MG63 (cell line): Measurements from ENCODE around the gene NOS1AP. TPM values are rescaled to one million over a fixed set of nuclear protein-coding genes. Genes with fewer than 3 reads are reported as not detected.

Source experiments
- DNase-seq: peaks from one replicate; pipeline ENCODE4 v3.0.0-alpha.2; 2020
- H3K27me3 ChIP-seq: fragments of 250-450 bp; sonication (Bioruptor Pico); 2 replicates; pipeline ENCODE4 v1.5.1; 2020; ENCODE audit warnings: mild to moderate bottlenecking, moderate library complexity
- H3K36me3 ChIP-seq: fragments of 250-450 bp; sonication (Bioruptor Pico); 2 replicates; pipeline ENCODE4 v1.5.1; 2020; ENCODE audit warnings: mild to moderate bottlenecking, moderate library complexity
- H3K4me3 ChIP-seq: fragments of 250-450 bp; sonication (Bioruptor Pico); 2 replicates; pipeline ENCODE4 v1.5.1; 2020; ENCODE audit warnings: mild to moderate bottlenecking, moderate library complexity
- H3K9me3 ChIP-seq: fragments of 250-450 bp; sonication (Bioruptor Pico); 2 replicates; pipeline ENCODE4 v1.5.1; 2020; ENCODE audit warnings: mild to moderate bottlenecking, moderate library complexity
- total RNA-seq: library from RNA; depleted of rRNA; stranded (reverse); fragments of >200 nt; shearing (Covaris generic); gene quantifications from 2 replicates; pipeline ENCODE4 v1.2.3, GENCODE V29; 2014; ENCODE audit warnings: low replicate concordance

NOS1AP gene
- total RNA-seq, 1 experiment from 2014 or later = not detected

GRCh38 chr1:162138112-162138511 is 68.6 kb downstream of the NOS1AP start:
- H3K36me3 ChIP-seq = no peaks in the 10 kb centered on the region
- DNase-seq = no peak
- H3K9me3 ChIP-seq = no peaks in the 10 kb centered on the region
- no peak overlapping the region for H3K4me3 ChIP-seq
- H3K27me3 ChIP-seq = no peaks in the 10 kb centered on the region

- H3K36me3 ChIP-seq = no peaks in the 10 kb centered on the region
- no peak overlapping the region for H3K4me3 ChIP-seq
Measured at GRCh38 chr1:162138599-162139181, 69.2 kb downstream of the NOS1AP start.

GRCh38 chr1:162139211-162139610 is 69.7 kb downstream of the NOS1AP start:
- DNase-seq = no peak
- Histone ChIP-seq H3K27me3 (no peaks in the 10 kb centered on the region), H3K9me3 (no peaks in the 10 kb centered on the region), H3K36me3 (no peaks in the 10 kb centered on the region), H3K4me3 (no peak overlapping the region)

More at GRCh38 chr1:162138599-162139181, 69.2 kb downstream of the NOS1AP start:
- no peak for DNase-seq
- Histone ChIP-seq H3K9me3 (no peaks in the 10 kb centered on the region), H3K27me3 (no peaks in the 10 kb centered on the region)

- no peaks in the 10 kb centered on the region for H3K27me3 ChIP-seq
- no peak overlapping the region for H3K4me3 ChIP-seq
- DNase-seq = no peak
- no peaks in the 10 kb centered on the region for H3K36me3 ChIP-seq
- no peaks in the 10 kb centered on the region for H3K9me3 ChIP-seq
Measured at GRCh38 chr1:162141281-162142054, 72.0 kb downstream of the NOS1AP start.

- no peaks in the 10 kb centered on the region for H3K9me3 ChIP-seq
- DNase-seq = no peak
- no peaks in the 10 kb centered on the region for H3K27me3 ChIP-seq
- no peaks in the 10 kb centered on the region for H3K36me3 ChIP-seq
- no peak overlapping the region for H3K4me3 ChIP-seq
Measured at GRCh38 chr1:162142968-162143367, 73.5 kb downstream of the NOS1AP start.

GRCh38 chr1:162144268-162144667 is 74.8 kb downstream of the NOS1AP start:
- H3K4me3 ChIP-seq = no peak overlapping the region
- no peaks in the 10 kb centered on the region for H3K36me3 ChIP-seq
- no peak for DNase-seq
- no peaks in the 10 kb centered on the region for H3K27me3 ChIP-seq
- H3K9me3 ChIP-seq = no peaks in the 10 kb centered on the region

- no peak for DNase-seq
- Histone ChIP-seq H3K9me3 (no peaks in the 10 kb centered on the region), H3K36me3 (no peaks in the 10 kb centered on the region), H3K27me3 (no peaks in the 10 kb centered on the region), H3K4me3 (no peak overlapping the region)
Measured at GRCh38 chr1:162144853-162145252, 75.4 kb downstream of the NOS1AP start.

GRCh38 chr1:162145280-162145965 is 75.9 kb downstream of the NOS1AP start:
- H3K4me3 ChIP-seq = no peak overlapping the region
- DNase-seq = no peak
- H3K9me3 ChIP-seq = no peaks in the 10 kb centered on the region
- H3K27me3 ChIP-seq = no peaks in the 10 kb centered on the region
- H3K36me3 ChIP-seq = no peaks in the 10 kb centered on the region

- Histone ChIP-seq H3K27me3 (no peaks in the 10 kb centered on the region), H3K9me3 (no peaks in the 10 kb centered on the region)
- no peak for DNase-seq
Measured at GRCh38 chr1:162145966-162146696, 76.6 kb downstream of the NOS1AP start.

GRCh38 chr1:162147760-162148159 is 78.3 kb downstream of the NOS1AP start:
- no peaks in the 10 kb centered on the region for H3K36me3 ChIP-seq
- no peak for DNase-seq
- H3K4me3 ChIP-seq = no peak overlapping the region
- H3K27me3 ChIP-seq = no peaks in the 10 kb centered on the region
- H3K9me3 ChIP-seq = no peaks in the 10 kb centered on the region

More at GRCh38 chr1:162145966-162146696, 76.6 kb downstream of the NOS1AP start:
- no peak overlapping the region for H3K4me3 ChIP-seq
- H3K36me3 ChIP-seq = no peaks in the 10 kb centered on the region

GRCh38 chr1:162150112-162150511 is 80.6 kb downstream of the NOS1AP start:
- Histone ChIP-seq H3K9me3 (no peaks in the 10 kb centered on the region), H3K27me3 (no peaks in the 10 kb centered on the region), H3K4me3 (no peak overlapping the region), H3K36me3 (no peaks in the 10 kb centered on the region)
- DNase-seq = no peak

GRCh38 chr1:162151900-162152829 is 82.7 kb downstream of the NOS1AP start:
- no peak overlapping the region for H3K4me3 ChIP-seq
- no peak for DNase-seq
- H3K9me3 ChIP-seq = no peaks in the 10 kb centered on the region
- no peaks in the 10 kb centered on the region for H3K27me3 ChIP-seq
- no peaks in the 10 kb centered on the region for H3K36me3 ChIP-seq

- Histone ChIP-seq H3K9me3 (no peaks in the 10 kb centered on the region), H3K4me3 (no peak overlapping the region), H3K27me3 (no peaks in the 10 kb centered on the region), H3K36me3 (no peaks in the 10 kb centered on the region)
- DNase-seq = no peak
Measured at GRCh38 chr1:162153374-162153773, 83.9 kb downstream of the NOS1AP start.

- H3K36me3 ChIP-seq = no peaks in the 10 kb centered on the region
- DNase-seq = no peak
- H3K27me3 ChIP-seq = peaks cover 2% of the 10 kb centered on the region
- no peaks in the 10 kb centered on the region for H3K9me3 ChIP-seq
- no peak overlapping the region for H3K4me3 ChIP-seq
Measured at GRCh38 chr1:162157469-162157868, 88.0 kb downstream of the NOS1AP start.

- no peak overlapping the region for H3K4me3 ChIP-seq
- H3K27me3 ChIP-seq = peaks cover 9% of the 10 kb centered on the region
- H3K36me3 ChIP-seq = no peaks in the 10 kb centered on the region
- DNase-seq = no peak
- H3K9me3 ChIP-seq = no peaks in the 10 kb centered on the region
Measured at GRCh38 chr1:162158624-162159271, 89.3 kb downstream of the NOS1AP start.

GRCh38 chr1:162159515-162159914 is 90.0 kb downstream of the NOS1AP start:
- Histone ChIP-seq H3K4me3 (no peak overlapping the region), H3K27me3 (peaks cover 14% of the 10 kb centered on the region), H3K9me3 (no peaks in the 10 kb centered on the region), H3K36me3 (no peaks in the 10 kb centered on the region)
- DNase-seq = no peak
